GM23338 (cell line): ENCODE data around the gene STARD8. TPM values are rescaled to one million over a fixed set of nuclear protein-coding genes. Genes with fewer than 3 reads are reported as not detected.

Source experiments
- ATAC-seq: fragments of 200-7000 bp; cut with Tn5 transposase; 3 replicates; pipeline ENCODE4 v1.9.1; 2020
- DNase-seq: peaks from one replicate; pipeline ENCODE4 v3.0.0-alpha.2; 2015; ENCODE audit warnings: low spot score
- H2AFZ ChIP-seq: fragments of 200-600 bp; sonication (generic); 2 replicates; pipeline ENCODE4 v1.8.0; 2016; ENCODE audit warnings: antibody characterized with exemption, mild to moderate bottlenecking, moderate library complexity
- H3F3A ChIP-seq: fragments of 200-600 bp; sonication (generic); replicated peaks from 2 replicates; pipeline ENCODE4 v1.8.0; 2017; ENCODE audit warnings: antibody characterized with exemption, mixed run types, low read depth
- H3K27ac ChIP-seq: fragments of 200-600 bp; sonication (generic); 2 replicates; pipeline ENCODE4 v1.6.1; 2016; ENCODE audit warnings: low read depth
- H3K27me3 ChIP-seq: fragments of 200-600 bp; sonication (generic); 2 replicates; pipeline ENCODE4 v1.8.0; 2016; ENCODE audit warnings: mild to moderate bottlenecking, mixed run types, moderate library complexity; ENCODE audit not compliant: insufficient read depth
- H3K36me3 ChIP-seq: fragments of 200-600 bp; sonication (generic); 2 replicates; pipeline ENCODE4 v1.8.0; 2016; ENCODE audit warnings: mild to moderate bottlenecking; ENCODE audit not compliant: insufficient read depth
- H3K4me1 ChIP-seq: fragments of 200-600 bp; sonication (generic); 2 replicates; pipeline ENCODE4 v1.8.0; 2016; ENCODE audit warnings: mild to moderate bottlenecking, moderate library complexity; ENCODE audit not compliant: insufficient read depth
- H3K4me2 ChIP-seq: fragments of 200-600 bp; sonication (generic); 2 replicates; pipeline ENCODE4 v1.7.1; 2017; ENCODE audit warnings: mixed run types
- H3K4me3 ChIP-seq: fragments of 200-600 bp; sonication (generic); 2 replicates; pipeline ENCODE4 v1.6.1; 2016; ENCODE audit warnings: mixed run types
- H3K79me2 ChIP-seq: fragments of 200-600 bp; sonication (generic); replicated peaks from 2 replicates; pipeline ENCODE4 v1.8.0; 2017; ENCODE audit warnings: mild to moderate bottlenecking; ENCODE audit not compliant: insufficient read depth
- H3K9me2 ChIP-seq: fragments of 200-600 bp; sonication (generic); 2 replicates; pipeline ENCODE4 v1.8.0; 2017; ENCODE audit not compliant: insufficient read depth
- H4K20me1 ChIP-seq: fragments of 200-600 bp; sonication (generic); replicated peaks from 2 replicates; pipeline ENCODE4 v1.8.0; 2017; ENCODE audit warnings: mild to moderate bottlenecking; ENCODE audit not compliant: insufficient read depth
- H3K27ac Mint-ChIP-seq: 2 replicates; pipeline ENCODE4 v1.8.0; 2020; ENCODE audit warnings: inconsistent platforms, mild to moderate bottlenecking, moderate library complexity, mixed read lengths
- H3K27me3 Mint-ChIP-seq: 3 replicates; pipeline ENCODE4 v1.8.0; 2022; ENCODE audit warnings: low read depth, mild to moderate bottlenecking, moderate library complexity, mixed read lengths, inconsistent platforms; ENCODE audit not compliant: insufficient read depth, poor library complexity
- H3K36me3 Mint-ChIP-seq: 3 replicates; pipeline ENCODE4 v1.8.0; 2021; ENCODE audit warnings: low read depth, mild to moderate bottlenecking, inconsistent platforms, moderate library complexity, mixed read lengths
- H3K4me1 Mint-ChIP-seq: 3 replicates; pipeline ENCODE4 v1.8.0; 2020; ENCODE audit warnings: mild to moderate bottlenecking, inconsistent platforms, mixed read lengths
- H3K4me3 Mint-ChIP-seq: 3 replicates; pipeline ENCODE4 v1.8.0; 2021; ENCODE audit warnings: moderate library complexity, mild to moderate bottlenecking, inconsistent platforms, mixed read lengths
- H3K9me3 Mint-ChIP-seq: 3 replicates; pipeline ENCODE4 v1.8.0; 2020; ENCODE audit warnings: moderate library complexity, mild to moderate bottlenecking, inconsistent platforms, mixed read lengths
- CREB1 ChIP-seq: fragments of 250-450 bp; sonication (Bioruptor Pico); IDR thresholded peaks from 2 replicates; pipeline ENCODE4 v1.5.0; 2020; ENCODE audit warnings: low read depth, mild to moderate bottlenecking, moderate library complexity
- EZH2 ChIP-seq: fragments of 200-600 bp; sonication (generic); IDR thresholded peaks from one replicate; pipeline ENCODE4 v1.8.0; 2017; ENCODE audit warnings: antibody characterized with exemption, mild to moderate bottlenecking, low read depth; ENCODE audit not compliant: unreplicated experiment
- EZH2phosphoT487 ChIP-seq: fragments of 200-600 bp; sonication (generic); IDR thresholded peaks from one replicate; pipeline ENCODE4 v1.8.1; 2018; ENCODE audit warnings: antibody characterized with exemption; ENCODE audit not compliant: unreplicated experiment
- JUNB ChIP-seq: IDR thresholded peaks from one replicate; pipeline ENCODE4 v1.6.1; 2016; ENCODE audit warnings: antibody characterized with exemption; ENCODE audit not compliant: unreplicated experiment
- NANOG ChIP-seq: IDR thresholded peaks from 2 replicates; pipeline ENCODE4 v1.6.1; 2016; ENCODE audit warnings: antibody characterized with exemption, borderline replicate concordance
- POLR2AphosphoS5 ChIP-seq: IDR thresholded peaks from 2 replicates; pipeline ENCODE4 v1.6.1; 2016; ENCODE audit warnings: antibody characterized with exemption, low read depth
- REST ChIP-seq: IDR thresholded peaks from one replicate; pipeline ENCODE4 v1.6.1; 2018; ENCODE audit warnings: antibody characterized with exemption; ENCODE audit not compliant: unreplicated experiment
- STAT1 ChIP-seq: IDR thresholded peaks from one replicate; pipeline ENCODE4 v1.6.1; 2016; ENCODE audit warnings: antibody characterized with exemption; ENCODE audit not compliant: unreplicated experiment
- ZNF114 ChIP-seq: fragments of 250-450 bp; sonication (Bioruptor Pico); IDR thresholded peaks from 2 replicates; pipeline ENCODE4 v1.5.0; 2020; ENCODE audit warnings: mild to moderate bottlenecking, moderate library complexity
- ZNF331 ChIP-seq: fragments of 250-450 bp; sonication (Bioruptor Pico); IDR thresholded peaks from 2 replicates; pipeline ENCODE4 v1.5.0; 2020; ENCODE audit warnings: low read depth, mild to moderate bottlenecking, moderate library complexity
- ZNF462 ChIP-seq: fragments of 250-450 bp; sonication (Bioruptor Pico); IDR thresholded peaks from 2 replicates; pipeline ENCODE4 v1.5.0; 2020; ENCODE audit warnings: mild to moderate bottlenecking, moderate library complexity
- polyA plus RNA-seq: library from polyadenylated mRNA; unstranded; fragments of >200 nt; fragmentation: Nextera tagmentation; extraction: Ambion mirVana; gene quantifications from 2 replicates; pipeline ENCODE4 v1.2.1, GENCODE V29; 2016
- total RNA-seq: library from RNA; depleted of rRNA; stranded (reverse); fragments of >200 nt; shearing (Covaris generic); gene quantifications from 2 replicates; pipeline ENCODE4 v1.2.3, GENCODE V29; 2014
- TF ChIP-seq, protein P1 (sequence below), 2 experiments: fragments of 200-600 bp in 1 of 2; sonication (generic) in 1 of 2; conservative IDR thresholded peaks; 2 replicates each; pipeline versions ENCODE4 v1.5.1 to v1.6.1; 2016 to 2017; ENCODE audit warnings: antibody characterized with exemption in 2 of 2, low read depth in 2 of 2, mild to moderate bottlenecking in 2 of 2, moderate library complexity in 1 of 2

STARD8 gene
- total and polyA plus RNA-seq, 2 experiments from 2014 or later: 0.74 to 5.6 TPM

DNA sequence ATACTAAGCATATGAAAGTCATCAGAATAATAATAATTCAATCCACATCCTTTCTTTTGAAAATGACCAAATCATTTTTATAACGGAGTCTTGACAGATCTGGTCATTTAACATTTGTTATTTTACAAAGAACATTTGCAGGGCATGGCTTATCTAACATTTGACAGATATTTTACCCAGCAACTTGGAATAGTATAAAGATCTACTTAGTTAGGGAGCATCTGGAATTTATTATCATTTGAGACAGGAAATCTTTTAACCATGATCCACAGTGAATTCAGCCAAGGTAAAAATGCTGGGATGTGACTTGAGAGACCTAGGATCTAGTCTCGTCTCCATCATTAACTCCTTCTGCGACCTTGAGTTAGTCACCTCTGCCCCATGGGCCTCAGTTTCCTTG, 22.4 kb downstream of the STARD8 start:
- TF ChIP-seq POLR2AphosphoS5 (no peak), ZNF114 (CRISPR knock-in tag) (no peak), EZH2phosphoT487 (no peak), STAT1 (no peak), REST (no peak), EZH2 (no peak), CREB1 (CRISPR knock-in tag) (no peak), JUNB (no peak), NANOG (no peak), ZNF331 (CRISPR knock-in tag) (no peak), ZNF462 (CRISPR knock-in tag) (no peak)
- TF ChIP-seq, protein P1, sequence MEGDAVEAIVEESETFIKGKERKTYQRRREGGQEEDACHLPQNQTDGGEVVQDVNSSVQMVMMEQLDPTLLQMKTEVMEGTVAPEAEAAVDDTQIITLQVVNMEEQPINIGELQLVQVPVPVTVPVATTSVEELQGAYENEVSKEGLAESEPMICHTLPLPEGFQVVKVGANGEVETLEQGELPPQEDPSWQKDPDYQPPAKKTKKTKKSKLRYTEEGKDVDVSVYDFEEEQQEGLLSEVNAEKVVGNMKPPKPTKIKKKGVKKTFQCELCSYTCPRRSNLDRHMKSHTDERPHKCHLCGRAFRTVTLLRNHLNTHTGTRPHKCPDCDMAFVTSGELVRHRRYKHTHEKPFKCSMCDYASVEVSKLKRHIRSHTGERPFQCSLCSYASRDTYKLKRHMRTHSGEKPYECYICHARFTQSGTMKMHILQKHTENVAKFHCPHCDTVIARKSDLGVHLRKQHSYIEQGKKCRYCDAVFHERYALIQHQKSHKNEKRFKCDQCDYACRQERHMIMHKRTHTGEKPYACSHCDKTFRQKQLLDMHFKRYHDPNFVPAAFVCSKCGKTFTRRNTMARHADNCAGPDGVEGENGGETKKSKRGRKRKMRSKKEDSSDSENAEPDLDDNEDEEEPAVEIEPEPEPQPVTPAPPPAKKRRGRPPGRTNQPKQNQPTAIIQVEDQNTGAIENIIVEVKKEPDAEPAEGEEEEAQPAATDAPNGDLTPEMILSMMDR (conservative IDR thresholded peaks at IDR 0.05; ENCODE audit: low read depth in 2 of 2): no peak
- H3K27me3 ChIP-seq: no peaks in the 10 kb centered on the region
- no peaks in the 10 kb centered on the region for H3K9me2 ChIP-seq
- no peak overlapping the region for H3K4me2 ChIP-seq
- no peaks in the 10 kb centered on the region for H3K36me3 ChIP-seq
- no peak overlapping the region for H2AFZ ChIP-seq
- H3K4me1 ChIP-seq: peaks cover 11% of the 10 kb centered on the region
- Mint-ChIP-seq H3K4me1 (peaks cover 23% of the 10 kb centered on the region), H3K9me3 (no peaks in the 10 kb centered on the region), H3K4me3 (no peak overlapping the region), H3K27me3 (peaks cover 6% of the 10 kb centered on the region), H3K27ac (no peak overlapping the region), H3K36me3 (no peaks in the 10 kb centered on the region)
- no peak for DNase-seq
- H4K20me1 ChIP-seq: no peaks in the 10 kb centered on the region
- H3K27ac ChIP-seq: no peak overlapping the region
- H3F3A ChIP-seq: no peaks in the 10 kb centered on the region
- ATAC-seq: no peak
- H3K79me2 ChIP-seq: no peaks in the 10 kb centered on the region
- no peak overlapping the region for H3K4me3 ChIP-seq
